Bladder microvascular endothelial cell (primary cell): Measurements from ENCODE around the gene ANKDD1A. TPM values are rescaled to one million over a fixed set of nuclear protein-coding genes. Genes with fewer than 3 reads are reported as not detected.

Experiments used
- total RNA-seq: library from RNA; depleted of rRNA; stranded (reverse); fragments of >200 nt; gene quantifications from 2 replicates; pipeline ENCODE4 v1.2.3, GENCODE V29; 2014

ANKDD1A gene
- 1.8 and 3.9 TPM in 2 replicates for total RNA-seq

DNA sequence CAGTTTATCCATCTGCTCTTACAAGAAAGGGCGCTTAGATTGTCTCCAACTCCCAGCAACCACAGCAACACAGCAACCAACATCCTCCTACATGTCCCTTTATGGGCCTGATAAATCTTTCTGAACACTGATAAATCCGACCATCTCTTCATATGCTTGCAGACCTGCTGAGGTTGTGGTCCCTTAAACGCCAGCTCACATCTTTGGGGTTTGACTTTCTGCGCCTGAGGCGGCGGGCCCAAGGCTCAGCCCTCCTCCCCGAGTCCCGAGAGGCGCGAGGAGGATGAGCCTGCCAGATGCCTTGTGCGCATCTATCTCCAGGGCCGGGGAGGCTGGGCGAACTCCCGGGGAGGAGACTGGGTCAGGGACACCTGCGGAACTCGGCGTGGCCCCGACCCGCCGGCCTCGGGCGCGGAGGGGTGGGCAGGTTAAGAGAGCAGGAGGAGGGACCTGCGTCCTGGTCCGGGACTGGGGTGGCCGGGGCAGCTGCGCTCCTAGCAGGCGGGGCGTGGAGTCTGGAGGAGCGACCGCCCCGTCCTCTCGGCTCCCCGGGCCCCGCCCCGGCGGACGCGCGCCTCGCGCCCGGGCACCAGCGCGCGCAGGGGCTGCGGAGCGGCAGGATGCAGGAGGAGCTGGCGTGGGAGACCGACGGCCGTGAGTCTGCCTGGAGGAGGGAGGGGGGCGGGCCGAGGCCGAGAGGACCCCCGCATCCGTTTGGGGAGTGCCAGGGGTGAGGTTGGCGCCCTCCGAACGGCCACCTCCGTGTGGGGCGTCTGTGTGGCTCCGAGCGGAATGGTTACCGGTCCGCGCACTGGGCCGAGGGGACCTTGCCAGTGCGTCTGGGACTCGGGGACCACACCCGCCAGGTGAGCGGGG lies at the start of gene ANKDD1A:
Gene ANKDD1A (plus strand): TSS at position 592 of the 876 bp plus-strand sequence. CDS start 29 bp downstream, at position 621.

GRCh38 chr15:64989416-64990167 lies 77.9 kb downstream of the ANKDD1A start, which contains the start of gene SPG21:
Gene SPG21, minus strand, starts transcription at chr15:64989914. Its CDS starts 6,345 bp downstream, at chr15:64983569.

Other genes with a start within 250 kb of the ANKDD1A start
- 0.25 TPM in 1 of 2 replicates, not detected in the other for gene RBPMS2, start 136.3 kb upstream of the ANKDD1A start, total RNA-seq
- 5.9 and 13.4 TPM in 2 replicates for gene PIF1, start 86.3 kb upstream of the ANKDD1A start, total RNA-seq
- gene PLEKHO2, start 70.0 kb upstream of the ANKDD1A start, total RNA-seq: 34.0 and 40.3 TPM in 2 replicates
- gene SPG21, start 78.0 kb downstream of the ANKDD1A start, total RNA-seq: 40.8 and 60.5 TPM in 2 replicates
- gene MTFMT, start 117.7 kb downstream of the ANKDD1A start, total RNA-seq: 8.3 and 10.7 TPM in 2 replicates
- gene SLC51B, start 133.5 kb downstream of the ANKDD1A start, total RNA-seq: not detected in 2 replicates
- gene RASL12, start 156.1 kb downstream of the ANKDD1A start, total RNA-seq: 0.16 TPM in 1 of 2 replicates, not detected in the other
- gene KBTBD13, start 164.8 kb downstream of the ANKDD1A start, total RNA-seq: under 0.01 TPM in 1 of 2 replicates, not detected in the other
- 0.65 and 3.7 TPM in 2 replicates for gene UBAP1L, start 203.3 kb downstream of the ANKDD1A start, total RNA-seq
- 8.3 and 14.2 TPM in 2 replicates for gene PDCD7, start 221.9 kb downstream of the ANKDD1A start, total RNA-seq